Left kidney (tissue), 2 donors: ENCODE measurements around the gene DNAH8. TPM values are rescaled to one million over a fixed set of nuclear protein-coding genes. Genes with fewer than 3 reads are reported as not detected.
"Not testable (repeated sequence)": the region's sequence is repeated elsewhere in the genome, so short reads cannot be mapped to it uniquely, and the experiment has no call there.

ENCODE experiments used
- DNase-seq: peaks from one replicate; pipeline ENCODE4 v3.0.0-alpha.2; 2013
- polyA plus RNA-seq: library from polyadenylated mRNA; unstranded; fragments of 120-200 nt; gene quantifications from one replicate; pipeline ENCODE4 v1.2.1, GENCODE V29; 2013; ENCODE audit not compliant: insufficient read length

Gene DNAH8
- polyA plus RNA-seq, 1 donor, result 0.90 TPM

GRCh38 chr6:38753707-38754106, 38.6 kb downstream of the DNAH8 start:
- no peak for DNase-seq

- peak; percentile 8 for DNase-seq
Measured at GRCh38 chr6:38755207-38755606, 40.1 kb downstream of the DNAH8 start.

GRCh38 chr6:38755874-38756273, 40.8 kb downstream of the DNAH8 start:
- DNase-seq, result no peak

GRCh38 chr6:38760097-38760496, 45.0 kb downstream of the DNAH8 start:
- DNase-seq, result no peak

- DNase-seq, result no peak
Measured at GRCh38 chr6:38762848-38763247, 47.7 kb downstream of the DNAH8 start.

- no peak for DNase-seq
Measured at GRCh38 chr6:38767560-38767959, 52.4 kb downstream of the DNAH8 start.

DNA sequence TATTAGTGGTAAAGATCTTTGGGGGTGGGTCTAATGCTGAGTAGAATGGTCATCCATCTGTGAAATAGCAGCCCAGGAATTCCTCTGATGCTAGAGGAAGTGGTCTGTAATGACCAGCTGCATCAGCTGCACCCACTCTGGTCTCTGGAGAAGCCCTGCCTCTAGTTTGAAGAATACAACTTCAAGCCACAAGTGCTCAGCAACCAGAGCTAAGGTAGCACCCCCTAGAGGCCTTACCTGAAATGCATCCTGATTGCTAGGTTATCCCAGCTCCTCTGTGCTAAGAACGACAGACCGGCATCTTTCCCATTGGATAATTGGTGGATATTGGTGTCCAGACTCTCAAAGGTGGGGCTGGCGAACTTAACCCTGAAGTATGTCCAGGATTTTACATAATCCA, 58.2 kb downstream of the DNAH8 start:
- no peak for DNase-seq

- no peak for DNase-seq
Measured at GRCh38 chr6:38774929-38775707, 60.0 kb downstream of the DNAH8 start.

DNA sequence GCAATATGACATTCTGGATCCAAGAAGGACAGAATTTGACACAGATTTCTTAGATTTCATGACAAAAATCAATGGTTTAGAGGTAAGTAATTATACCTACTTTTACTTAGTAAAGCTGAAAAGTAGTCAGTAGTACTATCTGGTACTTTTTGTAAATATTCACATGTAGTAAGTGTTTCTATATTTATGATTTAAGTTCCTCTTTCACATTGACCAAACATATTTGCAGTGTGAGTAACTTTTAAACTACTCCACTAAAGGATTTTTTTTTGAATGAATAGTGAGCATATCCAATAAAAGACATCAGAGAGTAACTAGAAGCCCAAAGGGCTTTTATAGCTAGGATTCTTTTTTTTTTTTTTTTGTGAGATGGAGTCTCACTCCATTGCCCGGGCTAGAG, 60.8 kb downstream of the DNAH8 start:
- no peak for DNase-seq

DNA sequence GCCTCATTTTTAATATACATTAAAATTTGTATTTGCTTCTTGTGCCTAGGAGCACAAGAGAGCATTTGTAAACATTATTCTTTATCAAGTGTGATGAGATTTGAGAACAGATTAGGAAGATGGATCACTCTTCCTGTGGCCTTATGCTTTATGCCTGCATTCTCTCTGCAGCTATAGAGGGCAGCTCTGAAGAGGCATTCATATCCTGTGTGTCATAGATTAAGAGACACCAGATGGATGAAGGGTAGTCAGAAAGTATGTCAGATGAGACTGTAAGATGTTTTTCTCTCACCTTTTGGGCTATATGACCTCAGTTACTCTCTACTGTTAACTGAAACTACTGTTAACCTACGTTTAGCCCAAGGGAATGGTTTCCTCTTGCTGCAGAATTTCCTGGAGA, 61.4 kb downstream of the DNAH8 start:
- DNase-seq, result no peak

DNA sequence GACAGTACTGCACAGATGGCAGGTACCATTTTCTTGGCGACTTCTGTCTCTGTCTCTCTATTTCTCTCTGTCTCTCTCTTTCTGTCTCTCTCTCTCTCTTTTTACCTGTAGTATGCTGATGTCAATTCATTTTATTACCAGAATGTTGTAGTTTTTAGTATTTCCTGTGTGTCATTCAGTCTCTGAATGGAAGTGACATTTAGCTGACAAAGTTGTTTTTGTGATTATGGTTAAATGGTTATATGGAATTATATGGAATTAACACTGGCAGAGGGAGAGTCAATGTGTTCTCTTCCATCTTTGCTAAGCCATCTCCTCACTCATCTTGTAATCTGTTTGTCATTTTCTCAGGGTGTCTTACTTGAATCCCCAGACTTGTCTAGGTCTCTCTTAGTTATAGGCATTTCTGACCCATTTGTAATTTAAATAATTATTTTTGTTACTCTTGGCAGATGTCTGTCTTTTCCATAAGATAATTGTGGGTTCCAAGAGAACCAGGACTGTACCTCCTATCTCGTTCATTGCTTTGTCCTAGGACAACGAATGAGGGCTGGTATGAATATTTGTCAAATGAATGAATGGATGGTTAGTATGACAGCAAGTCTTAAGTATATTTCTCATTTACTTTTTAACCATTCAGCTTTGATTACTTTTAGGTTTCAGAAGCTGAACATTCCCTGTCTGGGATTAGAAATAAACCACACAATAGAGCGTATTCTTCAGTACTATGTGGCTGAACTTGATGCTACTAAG, 64.4 kb downstream of the DNAH8 start:
- no peak for DNase-seq

DNA sequence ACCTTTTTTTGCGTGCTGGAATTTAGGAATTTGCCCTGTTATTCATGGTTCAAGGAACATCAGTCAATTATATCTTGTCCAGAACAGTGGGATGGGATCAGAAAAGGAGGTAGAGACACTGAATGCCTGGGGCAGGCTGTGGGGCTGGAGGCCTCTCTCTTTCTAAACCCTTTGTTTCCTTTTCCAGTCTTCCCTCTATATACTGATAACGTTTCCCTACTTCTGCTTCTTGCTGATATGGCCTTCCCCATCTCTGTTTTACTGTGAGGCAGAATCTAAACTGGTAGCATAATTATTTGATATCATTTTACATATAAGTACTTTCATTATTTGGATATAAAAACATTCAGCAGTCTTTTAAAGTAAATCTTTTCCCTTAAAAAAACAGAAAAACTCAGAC, 67.5 kb downstream of the DNAH8 start:
- no peak for DNase-seq

GRCh38 chr6:38783443-38784228, 68.5 kb downstream of the DNAH8 start:
- no peak for DNase-seq

- DNase-seq, result no peak
Measured at GRCh38 chr6:38784506-38785235, 69.6 kb downstream of the DNAH8 start.

- DNase-seq, result no peak
Measured at GRCh38 chr6:38786486-38786885, 71.4 kb downstream of the DNAH8 start.

GRCh38 chr6:38789256-38789655, 74.1 kb downstream of the DNAH8 start:
- no peak for DNase-seq

DNA sequence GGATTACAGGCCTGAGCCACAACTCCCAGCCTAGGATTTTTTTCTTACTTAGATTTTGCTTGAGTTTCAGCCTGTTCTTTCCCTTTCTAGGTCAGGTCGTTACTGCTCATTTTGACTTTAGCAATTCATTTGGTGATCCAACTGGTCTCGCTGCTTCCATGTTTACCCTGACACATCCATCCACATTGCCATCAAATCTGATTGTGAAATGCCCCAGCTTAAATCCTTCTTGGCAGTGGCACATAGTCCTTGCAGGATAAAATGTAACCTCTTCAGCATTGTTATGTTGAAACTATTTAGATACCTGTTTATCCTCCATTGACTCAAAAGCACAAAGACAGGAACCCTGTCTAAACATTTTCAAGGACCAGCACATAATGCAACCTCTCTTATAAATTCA, 77.2 kb downstream of the DNAH8 start:
- no peak for DNase-seq

DNA sequence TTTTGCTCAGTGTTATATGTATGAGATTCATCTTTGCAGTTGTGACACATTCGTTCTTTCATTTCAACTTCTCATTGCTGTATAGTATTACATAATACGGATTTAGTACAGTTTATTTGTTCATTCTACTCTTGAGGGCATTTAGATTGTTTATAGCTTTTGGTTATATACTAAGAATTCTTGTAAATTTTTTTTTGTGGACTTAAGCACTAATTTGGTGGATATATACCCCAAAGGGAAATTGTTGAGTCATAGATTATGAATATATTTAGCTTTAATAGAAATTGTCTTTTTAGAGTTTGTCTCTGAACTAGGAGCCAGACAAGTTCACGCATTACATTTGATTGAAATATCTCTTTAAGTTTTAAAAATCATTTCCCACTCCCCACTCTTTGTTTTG, 79.6 kb downstream of the DNAH8 start:
- no peak for DNase-seq

DNA sequence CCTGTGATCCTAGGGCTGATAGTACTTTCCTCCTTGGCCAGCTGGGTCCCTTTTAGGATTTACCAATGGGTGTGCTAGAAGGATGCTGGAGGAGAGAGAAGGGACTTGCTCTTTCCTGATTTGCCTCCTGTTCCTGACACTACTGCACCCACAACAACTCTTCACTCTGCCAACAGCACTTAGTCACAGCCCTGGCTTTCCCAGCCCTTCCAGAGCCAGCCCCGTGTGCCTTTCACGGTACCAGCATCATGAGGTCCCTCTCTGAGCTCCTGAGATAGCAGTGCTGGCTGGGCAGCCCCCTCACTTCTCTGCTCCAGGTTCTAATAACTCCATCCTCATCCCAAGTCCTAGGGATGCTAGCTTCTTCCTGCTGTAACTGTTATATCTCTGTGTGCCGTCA, 80.9 kb downstream of the DNAH8 start:
- no peak for DNase-seq

- not testable (repeated sequence) for DNase-seq
Measured at GRCh38 chr6:38796437-38796836, 81.3 kb downstream of the DNAH8 start.

GRCh38 chr6:38796850-38797249, 81.7 kb downstream of the DNAH8 start:
- no peak for DNase-seq

DNA sequence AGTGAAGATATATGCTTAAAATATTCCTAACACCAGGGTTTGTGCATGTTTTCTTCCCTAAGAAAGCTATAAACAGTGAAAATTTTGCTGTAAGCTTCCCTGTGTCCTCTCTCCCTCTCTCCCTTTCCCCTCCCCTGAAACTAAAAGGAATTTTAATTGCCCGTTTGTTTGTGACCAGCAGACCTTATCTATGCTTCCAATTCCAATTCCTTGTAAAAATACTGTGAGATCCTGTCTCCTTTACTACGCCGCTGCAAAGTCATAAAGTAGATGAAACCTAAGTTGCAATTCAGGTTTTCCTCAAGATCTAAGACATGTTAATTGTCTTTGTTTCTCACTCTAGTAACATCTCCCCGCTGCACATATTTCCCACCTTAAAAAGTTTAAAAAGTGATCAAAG, 82.3 kb downstream of the DNAH8 start:
- peak; percentile 50 for DNase-seq
